NCI-H2171 (cell line): ENCODE measurements around the gene FOXO1.

Experiments
- DNase-seq: peaks from one replicate; lab custom pipeline; 2025; lab: John Stamatoyannopoulos, UW

The FOXO1 gene

DNA sequence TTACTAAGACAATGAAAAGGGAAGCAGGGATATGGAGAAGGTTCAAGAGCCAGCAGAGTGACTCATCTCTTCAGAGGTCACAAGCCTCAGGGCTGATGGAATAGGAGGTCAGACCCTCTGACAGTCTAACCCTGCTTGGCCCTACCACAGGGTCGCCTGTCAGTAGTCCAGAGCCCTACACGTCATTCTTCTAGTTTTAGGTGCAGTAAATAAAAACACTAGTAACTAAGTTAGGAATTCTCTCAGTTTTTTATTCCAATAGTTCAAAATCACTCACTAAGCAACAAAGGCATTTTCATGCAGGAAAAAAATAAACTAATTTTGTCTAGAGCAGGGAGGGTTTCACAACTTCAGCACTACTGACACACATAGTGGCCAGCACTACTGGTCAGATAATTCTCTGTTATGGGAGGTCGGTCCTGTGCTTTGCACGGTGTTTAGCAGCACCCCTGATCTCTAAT, 27.2 kb downstream of the FOXO1 start:
- no peak for DNase-seq

DNA sequence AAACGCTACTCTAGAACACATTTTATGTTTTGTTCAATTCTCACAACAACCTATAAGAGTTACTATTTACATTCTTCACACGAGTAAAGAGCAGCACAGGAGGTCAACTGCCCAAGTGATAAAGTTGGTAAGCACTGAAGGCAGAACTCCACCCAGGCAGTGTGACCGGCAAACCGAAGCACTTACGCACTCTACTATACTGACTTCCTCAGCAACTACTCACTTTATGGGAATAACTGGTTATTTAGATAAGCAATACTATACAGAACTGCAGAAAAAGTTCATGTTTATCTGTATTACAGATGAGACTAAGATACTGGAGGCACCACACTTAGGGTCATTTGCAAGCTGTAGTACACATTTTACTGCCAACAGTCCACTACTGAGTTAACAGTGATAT, 28.8 kb downstream of the FOXO1 start:
- DNase-seq, result no peak

DNA sequence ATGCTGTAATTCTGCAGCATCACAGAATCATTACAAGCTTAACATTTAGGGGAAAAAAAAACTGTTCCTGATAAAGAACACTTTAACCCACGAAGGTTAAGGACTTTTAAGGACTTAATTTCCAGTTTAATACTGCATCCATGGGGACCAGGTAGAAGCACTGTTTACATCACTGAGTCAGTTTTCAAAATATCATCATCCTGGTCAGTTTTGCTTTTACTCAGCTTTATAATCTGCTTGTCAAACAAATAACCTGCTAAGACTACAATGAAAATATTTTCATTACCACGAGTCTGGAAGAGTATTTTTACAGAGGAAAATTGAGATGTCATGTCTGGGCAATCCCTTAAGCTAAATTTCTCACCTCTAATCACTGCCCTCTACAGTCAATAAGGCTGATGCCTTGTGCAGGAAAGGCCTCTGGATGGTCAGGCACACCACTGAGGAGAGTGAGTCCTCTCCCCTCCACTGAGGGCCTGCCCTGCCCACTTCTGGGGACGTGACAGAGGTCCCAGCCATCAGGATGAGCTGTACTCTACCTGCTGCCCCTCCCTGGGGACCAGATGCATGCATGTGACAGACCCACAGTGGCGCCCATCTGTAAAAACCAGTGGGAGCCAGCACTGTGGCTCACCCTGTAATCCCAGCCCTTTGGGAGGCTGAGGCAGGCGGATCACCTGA, 31.0 kb downstream of the FOXO1 start:
- no peak for DNase-seq

DNA sequence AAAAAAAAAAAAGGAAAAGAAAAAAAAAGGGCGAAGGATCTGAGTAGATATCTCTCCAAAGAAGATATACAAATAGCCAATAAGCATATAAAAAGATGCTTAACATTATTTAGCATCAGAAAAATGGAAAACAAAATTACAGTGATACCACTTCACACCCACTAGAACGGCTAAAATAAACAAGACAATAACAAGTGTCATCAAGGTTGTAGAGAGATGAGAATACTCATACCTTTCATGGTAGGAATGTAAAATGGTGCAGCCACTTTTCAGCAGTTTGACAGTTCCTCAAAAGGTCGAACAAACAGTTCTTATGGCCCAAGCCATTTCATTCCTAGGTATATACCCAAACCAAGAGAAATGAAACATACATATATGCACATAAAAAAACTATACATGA, 33.5 kb downstream of the FOXO1 start:
- DNase-seq, result no peak

DNA sequence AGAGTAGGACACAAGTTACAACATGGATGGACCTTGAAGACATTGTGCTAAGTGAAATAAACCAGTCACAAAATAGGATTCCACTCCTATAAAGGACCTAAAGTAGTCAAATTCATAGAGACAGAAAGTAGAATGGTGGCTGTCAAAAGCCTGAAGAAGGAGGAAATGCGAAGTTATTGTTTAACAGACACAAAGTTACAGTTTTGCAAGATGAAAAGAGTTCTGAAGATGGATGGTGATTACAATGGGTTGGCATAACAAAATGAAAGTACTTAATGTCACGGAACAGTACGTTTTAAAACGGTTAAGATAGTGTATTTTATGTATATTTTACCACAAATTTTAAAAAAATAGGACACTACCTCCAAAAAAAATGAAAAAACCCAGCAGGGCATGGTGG, 34.8 kb downstream of the FOXO1 start:
- no peak for DNase-seq

DNA sequence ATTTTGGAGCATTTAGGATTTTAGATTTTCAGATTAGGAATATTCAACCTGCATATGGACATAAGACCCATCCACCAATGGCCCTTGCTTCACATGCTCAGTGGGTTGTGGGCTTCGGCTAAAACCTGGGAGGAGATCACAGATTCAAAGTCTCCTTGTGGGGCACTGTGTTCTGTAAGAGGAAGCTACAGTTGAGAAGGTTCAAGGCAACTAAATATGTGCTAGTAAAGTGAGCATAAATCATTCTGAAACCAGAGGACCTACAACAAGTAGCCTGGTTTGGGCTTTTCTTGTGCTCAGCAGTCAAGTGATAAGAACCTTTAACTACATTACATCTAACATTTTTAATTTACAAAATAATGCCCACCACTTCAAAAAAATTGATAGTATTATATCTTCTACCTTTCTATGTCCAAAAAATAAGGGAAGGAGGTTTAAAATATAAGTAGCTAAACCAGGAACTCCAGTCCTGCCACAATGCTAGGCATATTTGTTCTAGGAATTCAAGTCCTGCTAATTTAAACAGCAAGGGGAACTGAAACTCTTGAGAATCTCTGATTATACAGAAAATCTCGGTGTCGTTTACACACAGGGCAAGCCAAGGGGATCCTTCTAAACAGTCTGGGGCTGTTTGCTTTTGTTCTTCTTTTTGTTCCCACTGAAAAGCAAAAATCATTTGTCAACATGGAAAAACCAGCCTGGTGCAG, 36.6 kb downstream of the FOXO1 start:
- DNase-seq, result no peak

DNA sequence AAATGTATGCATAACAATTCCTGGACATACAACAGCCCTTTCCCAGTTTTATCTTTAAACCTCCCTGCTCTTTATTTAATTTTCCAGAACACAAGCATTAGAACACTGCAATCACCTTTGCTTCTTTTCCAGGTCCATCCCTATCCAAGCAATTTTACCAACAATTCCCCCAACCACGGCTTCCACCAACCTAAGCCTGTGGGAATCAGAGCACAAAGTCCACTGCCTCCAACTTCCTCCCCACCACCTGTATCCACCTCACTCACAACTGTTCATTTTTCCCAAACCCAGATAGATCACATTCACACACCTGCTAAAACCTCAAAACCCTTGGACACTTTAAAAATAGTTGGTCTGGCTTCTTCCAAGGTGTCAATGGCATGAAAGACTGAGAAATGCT, 39.5 kb downstream of the FOXO1 start:
- no peak for DNase-seq

DNA sequence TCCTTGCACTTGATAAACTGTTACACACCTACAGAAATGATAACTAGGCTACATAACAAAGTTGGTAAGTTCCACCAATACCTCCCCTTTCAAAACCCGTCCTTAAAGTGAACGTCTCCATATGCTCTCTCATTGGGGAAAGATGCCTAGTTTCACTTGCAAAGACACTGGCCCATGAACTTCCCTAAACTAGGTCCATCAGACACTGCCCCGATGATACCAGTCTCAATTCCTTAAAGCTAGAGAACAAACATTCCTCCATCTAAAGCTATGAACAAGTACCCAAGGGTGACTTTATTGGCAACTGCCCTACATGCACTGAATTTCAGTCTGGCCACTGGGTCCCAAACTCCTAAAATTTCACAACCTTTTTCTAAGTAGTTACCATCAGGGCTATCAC, 39.9 kb downstream of the FOXO1 start:
- no peak for DNase-seq

DNA sequence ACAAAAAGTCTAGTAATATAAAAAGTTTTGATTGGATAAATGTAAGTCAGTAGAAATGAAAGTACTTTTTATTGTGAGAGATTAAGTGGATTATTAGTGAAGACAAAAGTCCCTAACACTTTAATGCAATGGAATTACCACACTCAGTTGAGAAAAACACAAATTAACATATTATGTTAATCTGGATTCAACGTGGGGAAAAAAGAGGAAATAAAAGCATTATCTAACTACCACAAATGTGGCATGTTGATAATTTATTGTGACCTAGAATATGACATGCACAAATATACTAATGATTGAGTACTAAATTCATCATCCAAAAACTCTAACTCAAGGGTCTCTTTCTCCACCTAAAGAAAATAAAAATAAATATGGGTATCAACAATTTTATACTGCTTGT, 41.5 kb downstream of the FOXO1 start:
- no peak for DNase-seq

DNA sequence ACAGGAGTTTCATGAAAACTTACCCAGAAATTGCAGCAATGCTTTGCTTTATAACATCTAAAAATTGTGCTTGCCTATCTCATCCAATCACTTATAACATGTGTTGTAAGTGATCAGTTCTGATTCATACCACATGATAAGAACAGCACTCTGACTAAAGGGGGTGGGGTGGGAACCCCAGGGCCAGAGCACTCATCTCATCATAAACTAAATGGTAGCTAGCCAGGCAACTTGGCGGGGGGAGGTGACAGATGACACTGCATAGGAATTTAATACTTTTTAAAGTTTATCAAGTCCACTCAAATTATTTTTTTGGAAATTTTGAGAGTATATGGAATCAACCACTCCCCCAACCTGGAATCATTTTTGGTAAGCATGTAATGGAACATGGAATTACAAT, 42.1 kb downstream of the FOXO1 start:
- no peak for DNase-seq

DNA sequence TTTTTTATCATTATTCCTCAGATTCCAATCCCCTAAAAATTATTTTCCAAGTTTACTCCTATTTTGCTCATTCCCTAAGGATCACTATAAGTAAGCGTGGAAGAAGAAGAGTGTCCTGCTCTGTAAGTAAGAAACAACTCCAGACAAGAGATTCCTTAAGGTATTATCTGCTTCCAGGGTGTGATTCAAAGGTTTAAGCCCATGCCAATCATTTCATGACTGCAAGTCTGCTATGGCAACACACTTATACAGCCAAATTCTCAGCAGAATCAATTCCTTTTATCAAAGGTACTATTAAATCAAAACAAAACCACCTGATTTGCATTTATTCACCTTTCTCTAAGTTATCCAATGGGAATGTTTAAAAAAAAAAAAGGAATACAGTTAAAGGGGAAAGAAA, 43.7 kb downstream of the FOXO1 start:
- DNase-seq, result no peak

DNA sequence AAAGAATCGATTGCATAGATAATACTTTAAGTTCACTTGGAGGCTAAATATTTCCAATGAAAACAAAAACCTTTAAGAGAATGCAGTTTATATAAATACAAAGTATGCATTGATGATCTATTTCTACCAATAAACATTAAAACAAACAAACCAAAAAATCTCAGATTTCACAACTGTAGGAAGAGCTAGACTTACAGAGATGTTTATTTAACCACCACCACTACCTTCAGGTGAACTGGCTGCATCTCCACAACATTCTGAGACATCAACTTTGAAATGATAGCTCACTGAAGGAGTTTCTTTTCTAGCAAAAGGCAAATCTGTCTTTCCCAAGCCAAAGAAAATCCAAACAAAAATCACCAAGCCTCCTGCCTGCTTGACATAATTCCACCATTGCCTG, 44.2 kb downstream of the FOXO1 start:
- DNase-seq, result no peak

DNA sequence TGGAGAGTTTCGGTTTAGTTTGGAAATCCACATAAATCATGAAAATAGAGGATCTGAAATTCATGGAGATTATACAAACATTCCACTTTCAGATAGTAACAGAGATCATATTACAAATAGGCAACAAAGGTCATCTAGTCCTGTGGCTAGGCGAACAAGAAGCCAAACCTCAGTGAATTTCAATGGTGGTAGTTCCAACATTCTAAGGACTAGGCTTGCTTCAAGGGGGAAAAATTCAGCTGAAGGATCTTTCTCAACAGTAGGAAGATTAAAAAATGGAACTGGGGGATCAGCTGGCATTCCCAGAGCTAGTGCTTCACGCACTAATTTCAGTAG, 47.0 kb downstream of the FOXO1 start:
- DNase-seq, result no peak

DNA sequence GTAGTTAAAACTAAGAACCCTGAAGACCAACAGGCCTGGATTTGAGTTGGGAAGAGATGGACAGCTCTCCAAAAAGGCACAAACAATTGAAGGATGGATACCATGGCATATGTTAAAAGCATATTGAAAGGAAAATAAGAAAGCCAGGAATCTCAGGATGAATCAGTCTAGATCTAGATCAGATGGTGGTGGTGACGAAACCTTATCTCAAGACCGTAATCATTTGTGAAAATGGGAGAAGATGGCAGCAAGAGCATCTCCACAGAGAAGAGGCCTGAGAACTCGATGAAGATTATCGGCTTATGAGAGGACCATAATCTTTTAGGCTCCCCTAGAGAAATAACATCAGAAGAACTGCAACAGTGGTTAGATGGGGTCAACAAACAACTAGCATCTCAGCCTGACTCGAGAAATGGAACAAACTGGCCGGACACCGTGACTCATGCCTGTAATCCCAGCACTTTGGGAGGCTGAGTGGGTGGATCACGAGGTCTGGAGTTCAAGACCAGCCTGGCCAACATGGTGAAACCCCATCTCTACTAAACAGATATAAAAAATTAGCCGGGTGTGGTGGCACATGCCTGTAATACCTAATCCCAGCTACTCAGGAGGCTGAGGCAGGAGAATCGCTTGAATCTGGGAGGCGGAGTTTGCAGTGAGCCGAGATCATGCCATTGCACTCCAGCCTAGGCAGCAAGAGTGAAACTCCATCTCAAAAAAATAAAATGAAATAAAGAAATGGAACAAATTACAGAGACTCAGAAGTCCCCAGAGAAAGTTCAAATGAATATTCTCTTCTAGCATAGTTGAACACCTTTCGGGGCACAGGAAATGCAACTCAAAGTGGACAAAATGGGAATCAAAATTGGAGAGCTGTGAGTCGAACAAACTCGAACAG, 47.6 kb downstream of the FOXO1 start:
- no peak for DNase-seq

DNA sequence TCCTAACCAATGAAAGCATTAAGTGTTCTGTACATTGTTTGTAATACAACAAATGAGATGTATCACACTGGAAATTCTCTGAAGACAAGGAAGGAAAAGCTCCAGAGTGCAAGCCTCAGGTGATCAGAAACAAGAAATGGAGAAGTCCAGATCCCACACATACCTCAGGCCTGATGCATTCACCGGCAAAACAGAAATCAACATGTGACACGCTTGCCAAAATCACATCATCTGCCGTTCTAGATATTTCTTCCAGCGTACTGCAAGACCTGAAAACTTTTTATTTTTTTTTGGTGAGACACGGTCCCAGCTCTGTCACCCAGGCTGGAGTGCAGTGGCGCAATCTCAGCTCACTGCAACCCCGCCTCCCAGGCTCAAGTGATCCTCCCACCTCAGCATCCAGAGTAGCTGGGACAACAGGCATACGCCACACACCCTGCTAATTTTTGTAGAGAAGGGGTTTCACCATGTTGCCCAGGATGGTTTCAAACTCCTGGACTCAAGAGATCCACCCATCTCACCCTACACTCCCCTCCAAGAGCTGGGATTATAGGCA, 48.6 kb downstream of the FOXO1 start:
- no peak for DNase-seq

DNA sequence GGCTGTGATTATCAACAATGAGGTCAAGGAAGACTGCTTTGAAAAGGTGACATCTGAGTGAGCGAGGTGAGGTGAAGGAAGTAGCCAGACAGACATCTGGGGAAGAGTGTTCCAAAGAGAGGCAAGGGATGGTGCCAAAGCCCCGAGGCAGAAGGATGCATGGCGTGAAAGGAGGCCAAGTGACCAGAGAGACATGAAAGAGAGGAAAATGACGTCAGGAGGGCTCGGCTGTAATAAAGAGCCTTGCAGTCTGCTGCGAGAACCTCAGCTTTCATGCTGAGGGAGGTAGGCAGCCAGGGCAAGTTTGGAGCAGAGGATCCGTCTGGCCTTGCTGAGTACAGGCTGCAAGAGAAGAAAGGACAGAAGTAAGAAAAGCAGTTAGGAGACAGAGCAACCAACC, 50.8 kb downstream of the FOXO1 start:
- DNase-seq, result no peak

DNA sequence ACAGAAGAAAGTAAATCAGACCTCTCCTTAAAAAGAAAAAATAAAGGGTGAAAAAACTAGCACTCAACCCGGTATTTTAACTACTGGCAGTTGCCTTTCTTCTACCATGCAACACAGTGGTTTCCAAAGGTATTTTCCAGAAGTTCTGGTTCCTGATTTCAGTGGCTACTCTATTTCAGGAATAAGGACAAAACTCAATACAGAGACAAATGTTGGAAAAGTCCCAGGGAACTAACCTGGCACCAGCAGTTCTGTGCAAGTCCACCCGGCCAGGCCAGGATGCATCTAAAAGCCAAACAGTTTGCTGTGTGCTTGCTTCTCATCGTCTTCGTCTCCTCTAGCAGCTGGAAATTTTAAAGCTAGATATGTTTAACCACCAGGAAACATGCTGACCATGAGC, 52.5 kb downstream of the FOXO1 start:
- DNase-seq, result no peak

DNA sequence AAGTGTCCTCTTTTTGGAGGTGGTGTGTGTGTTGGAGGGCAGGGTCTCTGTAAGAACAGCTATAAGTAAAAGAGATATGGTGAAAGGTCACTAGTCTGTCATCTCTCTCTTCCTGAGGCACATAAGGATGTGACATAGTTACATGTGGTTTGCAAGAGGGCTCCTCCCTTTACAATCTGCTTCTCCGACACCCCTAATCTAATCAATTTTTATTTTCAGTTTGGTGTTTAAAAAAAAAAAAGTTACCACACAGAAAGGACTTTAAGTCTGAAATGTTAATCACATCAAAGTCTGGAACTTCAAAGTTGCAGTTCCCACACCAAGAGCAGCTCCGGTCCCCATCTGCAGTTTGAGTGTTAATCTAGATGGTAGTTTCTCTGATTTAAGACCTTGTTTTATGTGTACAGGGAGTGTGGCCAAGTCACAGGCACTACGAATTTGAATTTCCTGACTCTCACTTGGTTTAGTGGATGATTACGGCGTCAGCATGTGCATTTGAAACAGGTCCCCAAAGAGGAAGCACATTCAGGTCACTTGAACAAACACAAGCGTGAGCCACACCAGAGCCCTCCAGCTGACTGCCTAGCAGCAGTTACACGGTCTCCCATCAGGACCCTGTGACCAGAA, 53.1 kb downstream of the FOXO1 start:
- DNase-seq, result no peak

DNA sequence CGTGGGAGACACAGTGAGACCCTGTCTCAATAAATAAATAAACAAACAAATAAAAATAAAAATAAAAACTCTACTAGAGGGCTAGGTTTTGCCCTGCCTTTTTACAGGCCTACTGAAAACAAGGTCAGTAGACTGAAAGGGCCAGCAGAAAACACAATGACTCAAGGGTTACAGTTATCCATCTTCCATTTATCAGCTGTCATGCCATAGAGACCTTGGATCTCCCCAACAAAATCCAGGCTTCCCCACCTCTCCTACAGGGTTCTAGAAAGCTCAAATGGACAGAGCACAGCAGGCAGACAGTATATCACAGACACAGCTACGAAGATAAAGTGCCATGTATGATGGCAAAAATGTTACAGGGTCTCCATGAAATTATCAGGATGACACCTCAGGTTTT, 54.4 kb downstream of the FOXO1 start:
- DNase-seq, result no peak

DNA sequence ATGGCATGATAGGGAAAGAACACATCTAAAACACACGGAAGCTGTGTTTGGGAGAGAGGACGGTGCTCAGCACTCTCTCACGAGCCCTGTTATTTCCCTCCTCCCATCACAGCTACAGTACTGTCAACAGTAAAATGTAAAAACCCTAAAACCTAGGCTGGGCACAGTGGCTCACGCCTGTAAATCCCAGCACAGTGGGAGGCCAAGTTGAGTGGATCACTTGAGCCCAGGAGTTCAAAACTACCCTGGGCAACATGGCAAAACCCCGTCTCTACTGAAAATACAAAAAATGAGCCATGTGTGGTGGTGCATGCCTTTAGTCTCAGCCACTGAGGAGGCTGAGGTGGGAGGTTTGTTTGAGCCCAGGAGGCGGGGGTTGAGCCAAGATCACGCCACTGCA, 54.8 kb downstream of the FOXO1 start:
- DNase-seq, result no peak

DNA sequence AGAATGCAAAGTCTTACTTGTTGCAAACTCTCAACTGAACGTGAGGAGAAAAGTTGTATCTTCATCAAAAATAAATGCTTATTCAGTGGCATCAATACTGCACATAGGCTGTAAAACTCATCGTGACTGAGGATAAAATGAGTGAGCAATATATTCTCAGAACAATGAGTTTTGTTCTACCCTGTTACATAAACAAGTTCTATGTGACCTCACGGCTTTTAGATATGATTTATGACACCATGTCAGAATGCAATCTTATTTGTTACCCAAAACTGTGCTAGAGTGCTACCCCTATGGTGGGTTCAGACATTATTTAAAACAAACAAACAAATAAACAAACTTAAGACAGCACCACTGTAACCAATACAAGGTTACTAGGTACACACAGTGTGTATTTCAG, 55.4 kb downstream of the FOXO1 start:
- no peak for DNase-seq

DNA sequence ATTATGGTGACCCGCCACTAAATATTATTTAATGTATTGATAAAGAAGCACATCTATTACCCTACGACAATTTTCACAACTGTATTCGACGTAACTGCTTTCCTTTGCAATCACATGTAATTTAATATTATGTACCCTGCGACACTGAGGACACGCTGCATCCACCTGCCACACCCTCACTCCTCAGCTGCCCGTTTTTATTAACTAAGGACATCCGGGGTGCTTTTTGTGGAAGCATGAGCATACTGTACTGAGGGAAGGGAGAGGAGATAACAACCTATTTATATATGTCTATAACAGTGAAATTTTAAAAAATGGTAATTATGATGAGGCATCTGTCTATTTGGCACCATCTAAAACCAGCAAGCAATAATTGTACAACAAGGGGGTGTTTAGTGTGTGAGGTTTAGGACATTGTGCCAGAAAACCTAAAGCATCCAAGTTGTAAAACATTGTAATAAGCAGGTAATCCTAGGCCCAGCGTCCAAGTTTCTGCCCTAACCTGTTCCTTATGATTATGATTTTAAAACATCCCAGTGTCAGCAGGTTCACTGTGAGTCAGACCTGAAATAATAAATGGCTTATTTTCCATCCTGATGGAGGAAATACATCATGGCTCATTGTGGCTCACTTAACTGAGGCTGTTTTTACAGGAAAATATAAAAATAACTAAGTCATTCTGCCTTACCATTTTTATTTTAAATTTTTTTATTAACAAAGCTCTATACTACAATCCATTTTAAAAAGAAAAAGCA, 56.3 kb downstream of the FOXO1 start:
- DNase-seq, result no peak
